Adrenal gland (tissue), 5 donors: Measurements from ENCODE around the gene ZNF700.

Experiments
- POLR2A ChIP-seq, 2 donors: fragments of 450-650 bp; IDR thresholded peaks; one replicate each; pipeline ENCODE4 v1.6.1; 2017; ENCODE audit warnings: antibody characterized with exemption in 2 of 2, mild to moderate bottlenecking in 2 of 2, moderate library complexity in 1 of 2
- TF ChIP-seq, protein P1 (sequence below), 6 experiments: fragments of 450-650 bp in 4 of 6; fragments of 200-600 bp in 2 of 6; sonication (generic) in 1 of 6; IDR thresholded peaks; 1 replicate in 5 of 6; 2 replicates in 1 of 6; pipeline versions ENCODE4 v1.5.1 to v1.8.0; 2016 to 2021; ENCODE audit warnings: antibody characterized with exemption in 6 of 6, mild to moderate bottlenecking in 2 of 6, moderate library complexity in 1 of 6
- donor health status: DM: no; HTN: no; CAD: no.

DNA sequence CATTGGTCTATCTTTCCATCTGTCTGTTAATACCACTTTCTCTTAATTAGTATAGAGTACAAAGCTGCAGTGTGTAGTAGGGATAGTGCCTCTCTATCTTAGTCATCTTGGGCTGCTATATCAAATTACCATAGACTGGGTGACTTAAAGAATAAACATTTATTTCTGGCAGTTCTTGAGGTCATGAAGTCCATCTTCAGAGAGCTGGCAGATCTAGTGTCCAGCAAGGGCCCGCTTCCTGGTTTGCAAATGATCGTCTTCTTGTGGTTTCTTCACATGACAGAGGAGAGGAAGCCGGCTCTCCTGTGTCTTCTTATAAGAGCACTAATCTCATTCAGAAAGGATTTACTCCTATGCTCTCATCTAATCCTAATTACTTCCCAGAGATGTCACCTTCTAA is 6.1 kb downstream of the ZNF700 start:
- no peak for TF ChIP-seq POLR2A (IDR thresholded peaks at IDR 0.05)
- TF ChIP-seq, protein P1, sequence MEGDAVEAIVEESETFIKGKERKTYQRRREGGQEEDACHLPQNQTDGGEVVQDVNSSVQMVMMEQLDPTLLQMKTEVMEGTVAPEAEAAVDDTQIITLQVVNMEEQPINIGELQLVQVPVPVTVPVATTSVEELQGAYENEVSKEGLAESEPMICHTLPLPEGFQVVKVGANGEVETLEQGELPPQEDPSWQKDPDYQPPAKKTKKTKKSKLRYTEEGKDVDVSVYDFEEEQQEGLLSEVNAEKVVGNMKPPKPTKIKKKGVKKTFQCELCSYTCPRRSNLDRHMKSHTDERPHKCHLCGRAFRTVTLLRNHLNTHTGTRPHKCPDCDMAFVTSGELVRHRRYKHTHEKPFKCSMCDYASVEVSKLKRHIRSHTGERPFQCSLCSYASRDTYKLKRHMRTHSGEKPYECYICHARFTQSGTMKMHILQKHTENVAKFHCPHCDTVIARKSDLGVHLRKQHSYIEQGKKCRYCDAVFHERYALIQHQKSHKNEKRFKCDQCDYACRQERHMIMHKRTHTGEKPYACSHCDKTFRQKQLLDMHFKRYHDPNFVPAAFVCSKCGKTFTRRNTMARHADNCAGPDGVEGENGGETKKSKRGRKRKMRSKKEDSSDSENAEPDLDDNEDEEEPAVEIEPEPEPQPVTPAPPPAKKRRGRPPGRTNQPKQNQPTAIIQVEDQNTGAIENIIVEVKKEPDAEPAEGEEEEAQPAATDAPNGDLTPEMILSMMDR (IDR thresholded peaks at IDR 0.05), result no peak
